ENCODE measurements around the gene OR52N4.
"Not testable (repeated sequence)": the region's sequence is repeated elsewhere in the genome, so short reads cannot be mapped to it uniquely, and the experiment has no call there.

Gene OR52N4

GRCh38 chr11:5753943-5754342 is at the start of gene OR52N4:
Gene OR52N4, plus strand, starts transcription at chr11:5754243. Its CDS starts 498 bp downstream, at chr11:5754741.
- no peaks in the 10 kb centered on the region for H3K27me3 ChIP-seq (ENCODE audit: control insufficient read depth, insufficient read depth, low read length)
- no peak within 1 kb of the TSS for H3K27ac ChIP-seq (ENCODE audit: low read length)
- no peak within 1 kb of the TSS for H3K4me3 ChIP-seq (ENCODE audit: low read length)
- no peaks in the 10 kb centered on the region for H3K4me1 ChIP-seq (ENCODE audit: control insufficient read depth, low read depth, low read length)
- H3K9ac ChIP-seq (ENCODE audit: low read length) = no peak within 1 kb of the TSS
- H3K9me3 ChIP-seq (ENCODE audit: control insufficient read depth, low read depth, low read length) = no peaks in the 10 kb centered on the region
- H3K36me3 ChIP-seq (ENCODE audit: control insufficient read depth, low read depth, low read length) = no peaks in the 10 kb centered on the region

GRCh38 chr11:5705688-5706087 is 48.4 kb upstream of the OR52N4 start:
- H3K36me3 ChIP-seq (ENCODE audit: control insufficient read depth, low read depth, low read length) = peaks cover 27% of the 10 kb centered on the region
- no peak overlapping the region for H3K27ac ChIP-seq (ENCODE audit: low read length)
- H3K4me3 ChIP-seq (ENCODE audit: low read length) = no peak overlapping the region
- H3K4me1 ChIP-seq (ENCODE audit: control insufficient read depth, low read depth, low read length) = no peaks in the 10 kb centered on the region
- H3K27me3 ChIP-seq (ENCODE audit: control insufficient read depth, insufficient read depth, low read length) = no peaks in the 10 kb centered on the region
- no peaks in the 10 kb centered on the region for H3K9me3 ChIP-seq (ENCODE audit: control insufficient read depth, low read depth, low read length)
- H3K9ac ChIP-seq (ENCODE audit: low read length) = no peak overlapping the region

DNA sequence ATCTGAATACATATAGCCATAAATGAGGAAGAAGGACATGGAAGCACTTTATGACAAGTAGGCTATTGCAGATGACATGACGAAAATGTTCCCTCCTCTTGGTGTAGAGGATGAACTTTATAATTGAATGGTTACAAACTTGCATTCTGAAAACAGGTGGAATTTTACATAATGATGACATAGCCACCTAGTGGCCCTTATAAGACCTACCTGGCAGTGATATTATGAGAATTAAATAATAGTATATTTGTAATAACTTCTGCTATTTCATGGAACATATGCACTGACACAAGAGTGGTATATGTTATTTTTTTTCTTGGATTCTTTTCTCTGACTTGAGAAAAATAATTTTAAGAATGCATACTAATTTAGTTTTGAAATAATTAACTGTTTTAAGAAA is 41.5 kb upstream of the OR52N4 start:
- Histone ChIP-seq H3K9ac (ENCODE audit: low read length) (no peak overlapping the region), H3K4me3 (ENCODE audit: low read length) (no peak overlapping the region), H3K9me3 (ENCODE audit: control insufficient read depth, low read depth, low read length) (no peaks in the 10 kb centered on the region), H3K27me3 (ENCODE audit: control insufficient read depth, insufficient read depth, low read length) (no peaks in the 10 kb centered on the region), H3K4me1 (ENCODE audit: control insufficient read depth, low read depth, low read length) (no peaks in the 10 kb centered on the region), H3K27ac (ENCODE audit: low read length) (no peak overlapping the region), H3K36me3 (ENCODE audit: control insufficient read depth, low read depth, low read length) (peaks cover 12% of the 10 kb centered on the region)

- Histone ChIP-seq H3K27me3 (ENCODE audit: control insufficient read depth, insufficient read depth, low read length) (no peaks in the 10 kb centered on the region), H3K4me3 (ENCODE audit: low read length) (no peak overlapping the region), H3K9me3 (ENCODE audit: control insufficient read depth, low read depth, low read length) (no peaks in the 10 kb centered on the region), H3K36me3 (ENCODE audit: control insufficient read depth, low read depth, low read length) (peaks cover 11% of the 10 kb centered on the region), H3K27ac (ENCODE audit: low read length) (no peak overlapping the region), H3K4me1 (ENCODE audit: control insufficient read depth, low read depth, low read length) (no peaks in the 10 kb centered on the region), H3K9ac (ENCODE audit: low read length) (no peak overlapping the region)
Measured at GRCh38 chr11:5713695-5714094, 40.3 kb upstream of the OR52N4 start.

GRCh38 chr11:5716518-5716917 is 37.5 kb upstream of the OR52N4 start:
- H3K4me3 ChIP-seq (ENCODE audit: low read length); H3K9me3 ChIP-seq (ENCODE audit: control insufficient read depth, low read depth, low read length); H3K36me3 ChIP-seq (ENCODE audit: control insufficient read depth, low read depth, low read length); H3K9ac ChIP-seq (ENCODE audit: low read length); H3K27ac ChIP-seq (ENCODE audit: low read length); H3K27me3 ChIP-seq (ENCODE audit: control insufficient read depth, insufficient read depth, low read length); H3K4me1 ChIP-seq (ENCODE audit: control insufficient read depth, low read depth, low read length): not testable (repeated sequence)

DNA sequence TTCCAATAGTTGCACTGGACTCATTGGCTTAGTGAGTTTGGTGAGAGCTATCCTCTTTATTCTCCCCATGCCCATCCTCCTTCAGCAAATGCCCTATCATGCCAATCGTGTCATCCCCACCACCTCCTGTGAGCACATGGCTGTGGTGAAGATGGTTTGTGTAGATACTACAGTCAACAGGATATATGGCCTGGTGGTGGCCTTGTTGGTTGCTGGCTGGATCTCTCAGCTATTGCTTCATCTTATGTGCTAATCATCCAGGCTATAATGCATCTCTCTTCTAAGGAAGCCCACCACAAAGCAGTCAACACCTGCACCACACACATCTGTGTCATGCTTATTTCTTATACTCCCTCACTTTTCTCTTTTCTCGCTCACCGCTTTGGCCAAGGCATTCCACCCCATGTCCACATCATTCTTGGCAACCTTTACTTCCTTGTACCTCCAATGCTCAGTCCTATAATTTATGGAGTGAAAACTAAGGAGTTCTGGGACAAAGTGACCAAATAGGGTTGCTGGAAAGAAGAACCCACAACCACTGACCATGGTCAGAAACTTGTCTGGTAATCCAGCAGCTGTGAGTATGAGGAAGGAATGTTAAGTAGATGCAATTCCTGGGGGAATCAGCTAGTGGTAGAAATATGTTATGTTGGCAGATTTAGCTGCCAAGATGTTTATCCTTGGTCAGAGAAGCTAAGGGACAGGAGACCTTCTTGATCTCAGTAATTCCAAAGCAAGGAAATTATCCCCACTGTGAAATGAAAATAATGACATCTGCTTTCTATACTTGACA is 34.1 kb upstream of the OR52N4 start:
- no peaks in the 10 kb centered on the region for H3K36me3 ChIP-seq (ENCODE audit: control insufficient read depth, low read depth, low read length)
- no peaks in the 10 kb centered on the region for H3K27me3 ChIP-seq (ENCODE audit: control insufficient read depth, insufficient read depth, low read length)
- no peak overlapping the region for H3K9ac ChIP-seq (ENCODE audit: low read length)
- H3K4me1 ChIP-seq (ENCODE audit: control insufficient read depth, low read depth, low read length) = no peaks in the 10 kb centered on the region
- H3K4me3 ChIP-seq (ENCODE audit: low read length) = no peak overlapping the region
- H3K9me3 ChIP-seq (ENCODE audit: control insufficient read depth, low read depth, low read length) = no peaks in the 10 kb centered on the region
- H3K27ac ChIP-seq (ENCODE audit: low read length) = no peak overlapping the region

DNA sequence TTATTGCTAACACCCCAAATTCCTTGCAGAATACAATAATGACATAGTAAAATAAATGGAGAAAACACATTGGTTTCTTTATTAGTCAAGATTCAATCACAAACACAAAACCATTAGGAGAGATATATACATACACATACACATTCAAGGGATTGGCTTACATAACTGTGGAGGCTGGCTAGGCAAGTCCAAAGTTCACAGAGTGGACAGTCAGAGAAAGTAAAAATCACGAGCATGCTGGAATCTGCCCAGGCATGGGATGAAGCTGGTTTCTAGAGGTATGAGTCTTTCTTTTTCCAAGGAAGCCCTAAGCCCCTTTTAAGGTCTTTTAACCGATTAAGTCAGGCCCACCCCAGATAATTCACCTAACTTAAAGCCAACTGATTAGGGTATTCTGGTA is 31.4 kb upstream of the OR52N4 start:
- no peak overlapping the region for H3K4me3 ChIP-seq (ENCODE audit: low read length)
- no peak overlapping the region for H3K27ac ChIP-seq (ENCODE audit: low read length)
- no peaks in the 10 kb centered on the region for H3K36me3 ChIP-seq (ENCODE audit: control insufficient read depth, low read depth, low read length)
- no peaks in the 10 kb centered on the region for H3K4me1 ChIP-seq (ENCODE audit: control insufficient read depth, low read depth, low read length)
- no peaks in the 10 kb centered on the region for H3K9me3 ChIP-seq (ENCODE audit: control insufficient read depth, low read depth, low read length)
- H3K9ac ChIP-seq (ENCODE audit: low read length) = no peak overlapping the region
- H3K27me3 ChIP-seq (ENCODE audit: control insufficient read depth, insufficient read depth, low read length) = no peaks in the 10 kb centered on the region

DNA sequence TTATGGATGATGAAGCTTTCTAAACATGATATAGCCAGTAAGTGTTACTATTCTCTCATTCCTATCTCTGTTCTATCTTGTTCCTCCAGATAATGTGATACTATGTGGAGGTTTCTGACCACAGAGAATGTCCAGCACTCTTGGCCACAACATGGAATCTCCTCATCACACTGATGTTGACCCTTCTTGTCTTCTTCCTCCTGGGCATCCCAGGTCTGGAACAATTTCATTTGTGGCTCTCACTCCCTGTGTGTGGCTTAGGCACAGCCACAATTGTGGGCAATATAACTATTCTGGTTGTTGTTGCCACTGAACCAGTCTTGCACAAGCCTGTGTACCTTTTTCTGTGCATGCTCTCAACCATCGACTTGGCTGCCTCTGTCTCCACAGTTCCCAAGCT is 27.7 kb upstream of the OR52N4 start:
- Histone ChIP-seq H3K9ac (ENCODE audit: low read length) (no peak overlapping the region), H3K4me1 (ENCODE audit: control insufficient read depth, low read depth, low read length) (no peaks in the 10 kb centered on the region), H3K27me3 (ENCODE audit: control insufficient read depth, insufficient read depth, low read length) (no peaks in the 10 kb centered on the region), H3K36me3 (ENCODE audit: control insufficient read depth, low read depth, low read length) (no peaks in the 10 kb centered on the region), H3K4me3 (ENCODE audit: low read length) (no peak overlapping the region), H3K27ac (ENCODE audit: low read length) (no peak overlapping the region), H3K9me3 (ENCODE audit: control insufficient read depth, low read depth, low read length) (no peaks in the 10 kb centered on the region)

- H3K4me3 ChIP-seq (ENCODE audit: low read length) = no peak overlapping the region
- no peaks in the 10 kb centered on the region for H3K36me3 ChIP-seq (ENCODE audit: control insufficient read depth, low read depth, low read length)
- no peak overlapping the region for H3K9ac ChIP-seq (ENCODE audit: low read length)
Measured at GRCh38 chr11:5727691-5728090, 26.4 kb upstream of the OR52N4 start.

GRCh38 chr11:5736396-5736795 is 17.6 kb upstream of the OR52N4 start, which contains the start of gene OR56B1:
Gene OR56B1, plus strand, starts transcription at chr11:5736448. Its CDS starts 69 bp downstream, at chr11:5736517.
- H3K9ac ChIP-seq (ENCODE audit: low read length) = no peak within 1 kb of the TSS
- H3K4me1 ChIP-seq (ENCODE audit: control insufficient read depth, low read depth, low read length) = no peaks in the 10 kb centered on the region
- no peaks in the 10 kb centered on the region for H3K36me3 ChIP-seq (ENCODE audit: control insufficient read depth, low read depth, low read length)
- no peaks in the 10 kb centered on the region for H3K9me3 ChIP-seq (ENCODE audit: control insufficient read depth, low read depth, low read length)
- H3K27ac ChIP-seq (ENCODE audit: low read length) = no peak within 1 kb of the TSS
- H3K27me3 ChIP-seq (ENCODE audit: control insufficient read depth, insufficient read depth, low read length) = no peaks in the 10 kb centered on the region
- H3K4me3 ChIP-seq (ENCODE audit: low read length) = no peak within 1 kb of the TSS

More at GRCh38 chr11:5727691-5728090, 26.4 kb upstream of the OR52N4 start:
- Histone ChIP-seq H3K27ac (ENCODE audit: low read length) (no peak overlapping the region), H3K27me3 (ENCODE audit: control insufficient read depth, insufficient read depth, low read length) (no peaks in the 10 kb centered on the region), H3K9me3 (ENCODE audit: control insufficient read depth, low read depth, low read length) (no peaks in the 10 kb centered on the region), H3K4me1 (ENCODE audit: control insufficient read depth, low read depth, low read length) (no peaks in the 10 kb centered on the region)

DNA sequence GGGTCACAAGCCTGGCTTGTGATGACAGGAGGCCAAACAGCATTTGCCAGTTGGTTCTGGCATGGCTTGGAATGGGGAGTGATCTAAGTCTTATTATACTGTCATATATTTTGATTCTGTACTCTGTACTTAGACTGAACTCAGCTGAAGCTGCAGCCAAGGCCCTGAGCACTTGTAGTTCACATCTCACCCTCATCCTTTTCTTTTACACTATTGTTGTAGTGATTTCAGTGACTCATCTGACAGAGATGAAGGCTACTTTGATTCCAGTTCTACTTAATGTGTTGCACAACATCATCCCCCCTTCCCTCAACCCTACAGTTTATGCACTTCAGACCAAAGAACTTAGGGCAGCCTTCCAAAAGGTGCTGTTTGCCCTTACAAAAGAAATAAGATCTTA is 17.0 kb upstream of the OR52N4 start:
- Histone ChIP-seq H3K9ac (ENCODE audit: low read length) (no peak overlapping the region), H3K36me3 (ENCODE audit: control insufficient read depth, low read depth, low read length) (no peaks in the 10 kb centered on the region), H3K27ac (ENCODE audit: low read length) (no peak overlapping the region), H3K4me3 (ENCODE audit: low read length) (no peak overlapping the region), H3K9me3 (ENCODE audit: control insufficient read depth, low read depth, low read length) (no peaks in the 10 kb centered on the region), H3K27me3 (ENCODE audit: control insufficient read depth, insufficient read depth, low read length) (no peaks in the 10 kb centered on the region), H3K4me1 (ENCODE audit: control insufficient read depth, low read depth, low read length) (no peaks in the 10 kb centered on the region)

GRCh38 chr11:5737670-5738392 is 16.2 kb upstream of the OR52N4 start:
- Histone ChIP-seq H3K4me1 (ENCODE audit: control insufficient read depth, low read depth, low read length) (no peaks in the 10 kb centered on the region), H3K36me3 (ENCODE audit: control insufficient read depth, low read depth, low read length) (no peaks in the 10 kb centered on the region), H3K4me3 (ENCODE audit: low read length) (no peak overlapping the region), H3K27me3 (ENCODE audit: control insufficient read depth, insufficient read depth, low read length) (no peaks in the 10 kb centered on the region), H3K27ac (ENCODE audit: low read length) (no peak overlapping the region), H3K9me3 (ENCODE audit: control insufficient read depth, low read depth, low read length) (no peaks in the 10 kb centered on the region), H3K9ac (ENCODE audit: low read length) (no peak overlapping the region)
